RPMI8226 (cell line): ENCODE measurements around the gene CLDN5.

Source experiments
- DNase-seq: peaks from one replicate; pipeline ENCODE4 v3.0.0-alpha.2; 2015

Gene CLDN5

DNA sequence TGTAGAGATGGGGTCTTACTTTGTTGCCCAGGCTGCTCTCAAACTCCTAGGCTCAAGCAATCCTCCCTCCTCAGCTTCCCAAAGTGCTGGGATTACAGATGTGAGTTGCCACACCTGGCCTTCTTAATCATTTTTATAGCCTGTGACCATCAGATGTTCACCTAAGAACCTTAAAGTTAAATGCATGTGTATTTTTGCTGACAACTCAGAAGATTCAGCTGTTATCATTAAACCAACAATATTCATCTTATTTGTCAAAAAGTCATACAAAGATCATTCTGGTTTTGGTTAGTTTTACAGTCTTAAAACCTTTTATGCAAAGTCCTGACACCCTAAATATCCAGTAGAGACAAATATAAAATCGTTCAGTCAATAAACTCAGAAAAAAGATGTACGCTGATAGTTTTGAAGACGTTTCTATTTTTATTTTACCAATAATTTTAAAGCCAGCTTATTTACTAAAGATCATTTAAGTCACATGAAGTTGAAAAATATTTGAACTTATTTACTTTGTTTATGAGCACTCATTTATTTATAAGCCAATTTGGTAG, 22.2 kb downstream of the CLDN5 start:
- DNase-seq: no peak

DNA sequence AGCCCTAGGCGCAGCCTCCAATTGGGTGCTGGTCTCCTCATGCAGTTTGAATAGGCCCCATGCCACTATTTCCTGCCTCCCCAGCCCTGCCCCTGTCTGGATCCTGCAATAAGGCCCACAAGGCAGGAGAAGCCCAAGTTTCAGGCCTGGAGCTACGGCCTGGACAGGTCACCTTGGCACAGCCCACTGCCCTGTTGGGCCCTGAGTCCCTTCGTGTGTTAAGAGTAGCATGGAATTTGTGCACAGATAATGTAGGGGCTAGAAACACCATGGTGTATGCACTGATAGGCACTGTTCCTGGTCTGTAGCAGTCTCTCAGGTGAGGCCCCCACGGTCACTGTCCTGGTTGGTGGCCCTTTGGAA, 24.3 kb downstream of the CLDN5 start:
- no peak for DNase-seq

- no peak for DNase-seq
Observed at GRCh38 chr22:19499236-19499879, 24.9 kb downstream of the CLDN5 start.

GRCh38 chr22:19498866-19499190, 25.4 kb downstream of the CLDN5 start:
- DNase-seq: no peak

DNA sequence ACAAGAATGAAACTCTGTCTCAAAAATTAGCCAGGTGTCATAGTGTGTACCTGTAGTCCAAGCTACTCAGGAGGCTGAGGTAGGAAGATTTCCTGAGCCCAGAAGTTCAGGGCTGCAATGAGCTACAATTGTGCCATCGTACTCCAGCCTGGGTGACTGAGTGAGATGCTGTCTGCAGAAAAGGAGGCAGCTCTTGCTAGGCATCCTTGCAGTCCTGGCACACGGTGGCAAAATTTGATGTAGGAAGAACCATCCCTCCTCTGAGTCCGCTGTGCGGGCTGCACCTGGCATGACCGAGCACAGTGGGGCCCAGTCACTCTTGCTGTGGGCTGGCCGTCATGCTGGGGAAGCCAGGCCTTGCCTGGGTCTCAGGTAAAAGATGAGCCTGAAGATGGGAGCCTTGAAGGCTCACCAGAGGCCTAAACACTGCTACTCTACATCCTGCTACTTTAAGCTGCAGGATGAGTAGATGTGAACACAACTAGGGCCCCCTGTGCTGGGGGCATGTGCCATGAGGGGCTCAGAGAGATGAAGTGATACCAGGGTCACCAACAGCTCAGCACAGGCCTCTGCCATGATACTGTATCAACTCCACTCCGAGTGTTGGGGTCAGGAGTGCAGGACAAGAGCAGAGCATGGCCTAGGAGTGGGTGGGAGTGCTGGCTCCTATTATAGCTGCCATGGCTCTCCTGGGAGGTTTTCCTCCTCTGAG, 25.9 kb downstream of the CLDN5 start:
- no peak for DNase-seq

- DNase-seq: no peak
Observed at GRCh38 chr22:19497245-19497644, 27.0 kb downstream of the CLDN5 start.

- no peak for DNase-seq
Observed at GRCh38 chr22:19496324-19496630, 27.9 kb downstream of the CLDN5 start.

GRCh38 chr22:19495562-19496323, 28.5 kb downstream of the CLDN5 start:
- no peak for DNase-seq

DNA sequence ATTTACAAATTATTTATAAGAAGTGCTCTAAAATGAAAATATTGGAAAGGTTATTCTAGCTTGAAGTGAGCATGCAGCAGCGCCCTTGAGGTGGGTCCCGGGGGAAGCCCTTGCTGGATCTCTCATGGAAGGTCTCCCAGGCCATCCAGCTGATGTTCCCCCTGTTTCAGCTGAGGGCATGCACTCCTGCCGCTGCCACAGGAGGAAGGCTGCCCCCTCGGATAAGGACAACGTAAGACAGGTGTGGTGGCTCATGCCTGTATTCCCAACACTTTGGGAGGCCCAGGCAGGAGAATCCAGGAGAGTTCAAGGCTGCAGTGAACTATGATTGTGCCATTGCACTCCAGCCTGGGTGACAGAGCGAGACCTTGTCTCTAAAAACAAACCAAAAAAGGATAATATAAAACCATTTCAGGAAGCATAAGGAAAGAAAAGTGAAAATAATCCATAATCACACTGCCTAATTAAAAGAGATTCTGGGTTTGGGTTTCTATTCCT, 29.5 kb downstream of the CLDN5 start:
- no peak for DNase-seq

DNA sequence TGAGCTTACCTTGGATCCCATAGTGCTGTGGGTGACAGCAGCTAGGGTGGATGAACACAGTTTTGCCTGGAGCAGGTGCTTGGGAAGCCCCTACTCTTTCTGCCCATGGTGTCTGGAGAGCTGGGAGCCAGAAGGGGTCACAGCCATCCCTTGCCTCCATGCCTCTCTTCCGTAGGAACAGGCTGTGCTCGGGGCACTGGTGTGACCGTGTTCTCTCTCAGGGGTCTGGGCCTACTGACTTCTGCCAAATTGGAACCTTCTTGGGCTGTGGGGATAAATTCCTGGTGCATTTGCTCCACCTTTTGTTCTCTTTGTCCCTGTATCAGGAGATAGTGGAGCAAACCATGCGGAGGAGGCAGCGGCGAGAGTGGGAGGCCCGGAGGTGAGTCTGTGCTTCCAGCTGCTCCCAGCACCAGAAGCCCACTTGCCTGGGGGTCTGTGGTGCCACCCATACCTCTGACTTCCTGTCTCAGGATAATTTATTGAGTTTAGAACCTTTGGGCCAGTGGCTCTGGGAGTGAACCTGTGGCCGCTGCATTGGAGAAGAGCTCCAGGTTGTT, 30.1 kb downstream of the CLDN5 start:
- no peak for DNase-seq

GRCh38 chr22:19492504-19493174, 31.6 kb downstream of the CLDN5 start:
- no peak for DNase-seq

DNA sequence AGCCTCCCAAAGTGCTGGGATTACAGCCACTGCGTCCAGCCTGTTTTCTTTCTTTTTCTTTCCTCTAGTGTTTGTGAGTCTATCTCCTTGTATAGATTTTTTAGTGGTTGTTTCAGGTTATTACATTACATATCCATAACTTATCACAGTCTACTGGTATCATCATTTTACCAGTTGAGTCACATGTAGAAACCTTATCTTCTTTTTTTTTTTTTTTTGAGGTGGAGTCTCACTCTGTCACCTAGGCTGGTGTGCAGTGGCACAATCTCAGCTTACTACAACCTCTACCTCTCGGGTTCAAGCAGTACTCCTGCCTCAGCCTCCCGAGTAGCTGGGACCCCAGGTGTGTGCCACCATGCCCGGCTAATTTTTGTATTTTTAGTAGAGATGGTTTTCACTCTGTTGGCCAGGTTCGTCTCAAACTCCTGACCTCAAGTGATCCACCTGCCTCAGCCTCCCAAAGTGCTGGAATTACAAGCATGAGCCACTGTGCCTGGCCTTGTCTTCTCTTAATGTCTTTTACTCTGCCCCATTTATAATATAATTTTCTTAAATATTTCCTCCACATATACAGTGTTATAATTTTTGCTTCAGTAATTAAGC, 33.5 kb downstream of the CLDN5 start:
- no peak for DNase-seq

DNA sequence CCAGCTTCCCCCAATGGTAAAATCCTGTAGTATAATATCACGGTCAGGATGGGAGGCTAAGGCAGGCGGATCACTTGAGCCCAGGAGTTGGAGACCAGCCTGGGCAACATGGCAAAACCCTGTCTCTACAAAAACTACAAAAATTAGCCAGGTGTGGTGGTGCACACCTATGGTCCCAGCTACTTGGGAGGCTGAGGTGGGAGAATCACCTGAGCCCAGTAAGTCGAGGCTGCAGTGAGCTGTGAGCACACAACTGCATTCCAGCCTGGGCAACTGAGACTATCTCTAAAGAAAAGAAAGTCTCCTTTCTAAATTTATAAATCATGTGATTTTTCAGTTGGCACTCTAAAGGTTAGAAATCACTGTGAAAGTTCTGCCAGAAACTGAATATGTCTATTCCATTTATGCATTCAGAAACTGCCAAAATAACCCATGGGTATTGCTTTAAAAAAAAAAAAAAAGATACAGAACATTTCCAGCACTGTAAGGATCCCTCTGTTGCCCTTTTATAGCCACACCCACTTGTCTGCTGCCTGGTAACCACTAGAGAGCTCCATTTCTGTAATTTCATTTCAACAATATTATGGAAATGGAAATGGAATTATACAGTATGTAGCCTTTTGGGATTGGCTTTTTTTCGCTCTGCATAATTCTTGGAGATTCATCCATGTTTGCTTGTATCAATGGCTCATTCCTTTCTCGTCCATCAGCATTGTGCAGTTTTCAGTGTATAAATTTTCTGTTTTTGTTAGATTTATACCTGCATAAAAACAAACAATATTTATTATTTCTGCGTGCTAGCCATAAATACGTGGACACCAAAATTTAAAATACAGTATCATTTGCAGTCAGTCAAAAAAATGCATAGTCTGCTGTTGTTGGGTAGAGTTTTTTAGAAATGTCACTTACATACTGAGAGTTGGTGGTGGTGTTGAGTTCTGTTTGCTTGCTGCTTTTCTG, 35.0 kb downstream of the CLDN5 start:
- no peak for DNase-seq

DNA sequence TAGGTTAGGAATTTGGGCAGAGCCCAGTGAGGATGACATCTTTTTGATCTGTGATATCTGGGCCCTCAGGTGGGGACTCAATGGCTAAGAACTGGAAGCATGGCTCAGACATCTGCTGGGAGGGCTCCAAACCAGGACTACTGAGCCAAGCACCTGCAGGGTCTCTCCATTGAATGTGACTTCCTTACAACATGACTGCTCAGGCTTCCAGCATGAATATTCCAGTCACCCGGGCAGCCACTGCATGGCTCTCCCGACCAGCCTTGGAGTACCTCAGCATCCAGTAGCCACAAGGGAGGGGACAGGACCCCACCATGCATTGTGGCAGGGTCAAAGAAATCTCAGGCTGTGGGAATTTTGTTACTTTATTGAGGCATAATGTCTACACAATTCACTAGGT, 35.9 kb downstream of the CLDN5 start:
- DNase-seq: no peak

- DNase-seq: no peak
Observed at GRCh38 chr22:19483481-19484244, 40.5 kb downstream of the CLDN5 start.

- no peak for DNase-seq
Observed at GRCh38 chr22:19482297-19482696, 41.9 kb downstream of the CLDN5 start.

- DNase-seq: no peak
Observed at GRCh38 chr22:19480789-19481188, 43.4 kb downstream of the CLDN5 start.

GRCh38 chr22:19480173-19480568, 44.0 kb downstream of the CLDN5 start:
- no peak for DNase-seq

DNA sequence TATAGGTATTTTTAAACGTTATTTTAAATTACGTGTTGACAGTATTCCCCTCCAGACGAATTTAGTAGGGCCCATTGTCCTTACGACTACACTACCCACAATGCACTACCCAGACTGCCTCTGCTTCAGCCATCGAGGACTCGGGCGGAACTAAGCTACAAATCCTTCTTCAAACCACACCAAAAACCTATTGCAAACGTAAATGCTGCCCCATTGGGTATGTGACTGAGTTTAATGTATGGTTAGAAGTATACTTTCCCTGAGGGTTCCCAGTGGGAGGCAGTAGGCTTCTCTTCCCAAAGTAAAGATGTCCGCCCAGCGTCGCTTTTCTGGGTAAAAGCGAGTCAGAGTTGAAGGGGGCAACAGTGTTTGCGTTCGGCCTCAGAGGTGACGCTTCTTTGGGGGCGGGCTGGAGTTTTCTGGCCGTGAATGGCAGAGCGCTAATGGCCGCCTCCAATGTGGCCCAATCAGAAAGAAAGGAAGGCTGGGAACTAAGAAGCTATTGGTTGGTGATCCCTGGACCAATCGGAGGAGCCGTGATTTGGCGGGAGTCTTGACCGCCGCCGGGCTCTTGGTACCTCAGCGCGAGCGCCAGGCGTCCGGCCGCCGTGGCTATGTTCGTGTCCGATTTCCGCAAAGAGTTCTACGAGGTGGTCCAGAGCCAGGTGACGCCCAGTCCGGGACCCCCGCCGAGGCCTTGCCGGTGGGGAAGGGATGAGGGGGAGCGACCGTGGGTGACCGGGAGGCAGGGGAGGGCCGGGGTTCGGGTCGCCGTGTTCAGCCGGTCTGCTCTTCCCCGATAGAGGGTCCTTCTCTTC, 44.6 kb downstream of the CLDN5 start, which contains the start of gene CDC45:
CDC45 (plus strand) TSS at position 566 of the 818 bp plus-strand sequence; CDS start at position 615, 49 bp downstream.
- peak; percentile 85 for DNase-seq
